Spleen (tissue), 7 donors: Measurements from ENCODE around the gene HADHA.
"Not testable (repeated sequence)": the region's sequence is repeated elsewhere in the genome, so short reads cannot be mapped to it uniquely, and the experiment has no call there.

Experiments used
- CTCF ChIP-seq, 11 experiments: fragments of 200-600 bp in 7 of 11; fragments of 450-650 bp in 4 of 11; sonication (generic) in 4 of 11; IDR thresholded peaks in 8 of 11; conservative IDR thresholded peaks in 3 of 11; 1 replicate in 7 of 11; 2 replicates in 4 of 11; pipeline versions ENCODE4 v1.4.0 to v1.8.0; 2016 to 2021; ENCODE audit warnings: antibody characterized with exemption in 11 of 11, inconsistent platforms in 4 of 11, mild to moderate bottlenecking in 1 of 11
- POLR2A ChIP-seq, 3 donors: fragments of 450-650 bp; IDR thresholded peaks; one replicate each; pipeline ENCODE4 v1.5.1; 2017; ENCODE audit warnings: antibody characterized with exemption in 3 of 3, mild to moderate bottlenecking in 1 of 3
- donor health status: DM: no; HTN: no; CAD: no; lungs with moderate emphysema.
- donor health status: DM: no; HTN: no; CAD: no.
- donor health status: DM: no; HTN: no; CAD: no.

GRCh38 chr2:26258836-26259235 is 14.4 kb upstream of the HADHA start:
- not testable (repeated sequence) for TF ChIP-seq CTCF (IDR thresholded peaks at IDR 0.05 in 8 of 11, conservative IDR thresholded peaks at IDR 0.05 in 3 of 11); POLR2A (IDR thresholded peaks at IDR 0.05)
